OCI-LY3 (cell line): Measurements from ENCODE around the gene CDH18.

Experiments used
- H2AFZ ChIP-seq: fragments of 200-600, 300-600 bp; shearing (Covaris generic); 2 replicates; pipeline ENCODE4 v1.6.0; 2014; ENCODE audit warnings: antibody characterized with exemption, low read depth, low read length
- H3K27ac ChIP-seq: fragments of 200-600, 300-600 bp; sonication (generic); 2 replicates; pipeline ENCODE4 v1.5.1; 2014; ENCODE audit warnings: mild to moderate bottlenecking, low read length, moderate library complexity, mixed read lengths
- H3K27me3 ChIP-seq: fragments of 200-600, 300-600 bp; sonication (generic); 2 replicates; pipeline ENCODE4 v1.6.1; 2014; ENCODE audit warnings: low read depth, low read length, mixed read lengths
- H3K36me3 ChIP-seq: fragments of 200-600, 300-600 bp; sonication (generic); replicated peaks from 2 replicates; pipeline ENCODE3; 2014; ENCODE audit warnings: low read depth, low read length, mixed read lengths
- H3K4me1 ChIP-seq: fragments of 300-600, 200-600 bp; sonication (generic); 2 replicates; pipeline ENCODE4 v1.6.1; 2014; ENCODE audit warnings: low read length, mixed read lengths
- H3K4me2 ChIP-seq: fragments of 200-600, 300-600 bp; sonication (generic); 2 replicates; pipeline ENCODE4 v1.6.1; 2014; ENCODE audit warnings: low read length, mixed read lengths
- H3K4me3 ChIP-seq: fragments of 300-600, 200-600 bp; sonication (generic); 2 replicates; pipeline ENCODE4 v1.5.1; 2014; ENCODE audit warnings: antibody characterized with exemption, mild to moderate bottlenecking, low read length, moderate library complexity
- H3K79me2 ChIP-seq: fragments of 300-600, 200-600 bp; shearing (Covaris generic); 2 replicates; pipeline ENCODE4 v1.6.1; 2014; ENCODE audit warnings: mild to moderate bottlenecking, low read length, mixed read lengths
- H3K9ac ChIP-seq: fragments of 300-600, 200-600 bp; shearing (Covaris generic); 2 replicates; pipeline ENCODE4 v1.6.0; 2014; ENCODE audit warnings: mild to moderate bottlenecking, low read length, moderate library complexity
- H3K9me3 ChIP-seq: fragments of 200-600, 300-600 bp; shearing (Covaris generic); 2 replicates; pipeline ENCODE4 v1.6.1; 2014; ENCODE audit warnings: low read length, mixed read lengths; ENCODE audit not compliant: insufficient read depth
- H4K20me1 ChIP-seq: fragments of 200-600, 300-600 bp; sonication (generic); 2 replicates; pipeline ENCODE4 v1.6.1; 2016; ENCODE audit warnings: low read length, mixed read lengths; ENCODE audit not compliant: insufficient read depth
- EZH2phosphoT487 ChIP-seq: fragments of 200-600 bp; shearing (Covaris generic); IDR thresholded peaks from 2 replicates; pipeline ENCODE4 v1.6.1; 2018; ENCODE audit warnings: antibody characterized with exemption, mixed run types, low read depth
- TF ChIP-seq, protein P1 (sequence below): fragments of 200-600, 300-600 bp; sonication (generic); IDR thresholded peaks from 2 replicates; pipeline ENCODE4 v1.5.1; 2014; ENCODE audit warnings: antibody characterized with exemption, low read length, low read depth

Gene CDH18

DNA sequence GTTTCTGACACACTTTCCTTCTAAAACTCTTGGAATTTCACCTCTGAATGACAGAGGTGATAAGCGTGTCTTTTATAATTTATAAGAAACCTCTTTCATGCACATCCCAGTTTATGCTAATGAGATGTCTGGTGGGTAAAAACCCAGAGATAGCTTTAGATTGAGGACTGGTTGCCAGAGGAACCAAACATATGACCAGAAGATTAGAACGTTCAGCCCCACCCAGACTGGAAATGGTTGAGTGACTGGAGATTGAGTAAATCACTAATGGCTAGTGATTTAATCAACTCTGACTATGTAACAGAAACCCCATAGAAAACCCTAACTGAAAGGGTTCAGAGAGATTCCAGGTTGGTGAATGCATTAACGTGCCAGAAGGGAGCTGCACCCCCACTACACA lies 69.2 kb downstream of the CDH18 start:
- Histone ChIP-seq H3K9me3 (no peaks in the 10 kb centered on the region), H3K79me2 (no peaks in the 10 kb centered on the region), H3K36me3 (no peaks in the 10 kb centered on the region), H3K4me1 (no peaks in the 10 kb centered on the region), H2AFZ (no peak overlapping the region), H3K4me3 (no peak overlapping the region), H3K27ac (no peak overlapping the region), H3K4me2 (no peak overlapping the region), H4K20me1 (no peaks in the 10 kb centered on the region), H3K27me3 (no peaks in the 10 kb centered on the region), H3K9ac (no peak overlapping the region)
- TF ChIP-seq EZH2phosphoT487: no peak
- TF ChIP-seq, protein P1, sequence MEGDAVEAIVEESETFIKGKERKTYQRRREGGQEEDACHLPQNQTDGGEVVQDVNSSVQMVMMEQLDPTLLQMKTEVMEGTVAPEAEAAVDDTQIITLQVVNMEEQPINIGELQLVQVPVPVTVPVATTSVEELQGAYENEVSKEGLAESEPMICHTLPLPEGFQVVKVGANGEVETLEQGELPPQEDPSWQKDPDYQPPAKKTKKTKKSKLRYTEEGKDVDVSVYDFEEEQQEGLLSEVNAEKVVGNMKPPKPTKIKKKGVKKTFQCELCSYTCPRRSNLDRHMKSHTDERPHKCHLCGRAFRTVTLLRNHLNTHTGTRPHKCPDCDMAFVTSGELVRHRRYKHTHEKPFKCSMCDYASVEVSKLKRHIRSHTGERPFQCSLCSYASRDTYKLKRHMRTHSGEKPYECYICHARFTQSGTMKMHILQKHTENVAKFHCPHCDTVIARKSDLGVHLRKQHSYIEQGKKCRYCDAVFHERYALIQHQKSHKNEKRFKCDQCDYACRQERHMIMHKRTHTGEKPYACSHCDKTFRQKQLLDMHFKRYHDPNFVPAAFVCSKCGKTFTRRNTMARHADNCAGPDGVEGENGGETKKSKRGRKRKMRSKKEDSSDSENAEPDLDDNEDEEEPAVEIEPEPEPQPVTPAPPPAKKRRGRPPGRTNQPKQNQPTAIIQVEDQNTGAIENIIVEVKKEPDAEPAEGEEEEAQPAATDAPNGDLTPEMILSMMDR: no peak

- H3K4me2 ChIP-seq: no peak overlapping the region
- no peaks in the 10 kb centered on the region for H3K9me3 ChIP-seq
These were observed 70.3 kb downstream of the CDH18 start for GRCh38 chr5:19917588-19918122.

DNA sequence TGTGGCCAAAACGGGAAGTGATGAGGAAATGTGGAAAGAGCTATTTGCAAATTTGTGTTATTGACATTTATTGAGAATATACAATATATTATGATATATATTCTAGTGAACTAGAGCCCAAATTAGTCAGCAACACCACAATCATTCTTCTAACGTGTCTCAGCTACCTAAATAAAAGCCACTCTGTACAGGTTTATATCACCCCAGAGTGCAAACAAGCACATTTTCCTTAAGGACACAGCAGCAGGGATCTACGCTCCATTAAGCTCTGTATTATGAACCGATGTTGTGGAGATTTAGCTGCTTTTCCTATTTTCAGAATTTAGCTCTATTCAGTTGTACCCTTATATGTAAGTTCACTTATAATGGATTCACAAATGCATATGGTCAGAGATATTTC lies 77.9 kb downstream of the CDH18 start:
- Histone ChIP-seq H3K27me3 (no peaks in the 10 kb centered on the region), H3K4me2 (no peak overlapping the region), H3K27ac (no peak overlapping the region)

More at GRCh38 chr5:19917588-19918122, 70.3 kb downstream of the CDH18 start:
- H2AFZ ChIP-seq: no peak overlapping the region
- no peaks in the 10 kb centered on the region for H3K36me3 ChIP-seq
- TF ChIP-seq, protein P1: no peak
- TF ChIP-seq EZH2phosphoT487: no peak
- H3K9ac ChIP-seq: no peak overlapping the region
- H3K4me1 ChIP-seq: no peaks in the 10 kb centered on the region
- H3K79me2 ChIP-seq: no peaks in the 10 kb centered on the region
- no peak overlapping the region for H3K4me3 ChIP-seq
- H3K27ac ChIP-seq: no peak overlapping the region
- no peaks in the 10 kb centered on the region for H3K27me3 ChIP-seq
- H4K20me1 ChIP-seq: no peaks in the 10 kb centered on the region

DNA sequence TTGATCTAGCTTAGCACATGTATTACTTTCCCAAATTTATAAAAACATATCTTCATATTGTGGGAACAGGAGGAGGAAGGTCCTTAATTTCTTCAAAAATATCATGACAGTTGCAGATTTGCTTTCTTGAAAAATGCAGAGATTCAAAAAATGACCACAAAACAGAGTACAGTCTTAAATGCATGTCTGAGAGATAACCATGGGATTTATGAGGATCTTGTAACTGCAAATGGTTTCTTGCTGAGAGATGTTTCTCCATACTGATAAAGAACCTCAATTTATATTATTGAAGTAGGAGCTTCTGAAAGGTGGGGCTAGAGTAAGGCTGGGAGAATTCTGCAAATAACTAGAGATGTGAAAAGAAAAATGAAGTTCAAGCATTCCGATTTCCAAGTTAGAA lies 83.2 kb downstream of the CDH18 start:
- Histone ChIP-seq H3K9ac (no peak overlapping the region), H3K9me3 (no peaks in the 10 kb centered on the region), H3K27ac (no peak overlapping the region), H3K36me3 (no peaks in the 10 kb centered on the region), H2AFZ (no peak overlapping the region), H4K20me1 (no peaks in the 10 kb centered on the region), H3K4me1 (no peaks in the 10 kb centered on the region), H3K79me2 (no peaks in the 10 kb centered on the region), H3K27me3 (no peaks in the 10 kb centered on the region), H3K4me2 (no peak overlapping the region), H3K4me3 (no peak overlapping the region)
- TF ChIP-seq, protein P1: no peak
- no peak for TF ChIP-seq EZH2phosphoT487

More for the DNA sequence above, 77.9 kb downstream of the CDH18 start:
- Histone ChIP-seq H3K36me3 (no peaks in the 10 kb centered on the region), H3K4me3 (no peak overlapping the region), H2AFZ (no peak overlapping the region), H3K9me3 (no peaks in the 10 kb centered on the region), H4K20me1 (no peaks in the 10 kb centered on the region), H3K79me2 (no peaks in the 10 kb centered on the region), H3K4me1 (no peaks in the 10 kb centered on the region), H3K9ac (no peak overlapping the region)
- TF ChIP-seq EZH2phosphoT487: no peak
- TF ChIP-seq, protein P1: no peak
